ENCODE measurements around the gene PYGL.
"Not testable (repeated sequence)": the region's sequence is repeated elsewhere in the genome, so short reads cannot be mapped to it uniquely, and the experiment has no call there.

PYGL gene

GRCh38 chr14:50920482-50921230, 23.6 kb downstream of the PYGL start:
- Histone ChIP-seq H3K9ac (ENCODE audit: low read depth, low read length) (no peak overlapping the region), H3K4me3 (ENCODE audit: low read length) (no peak overlapping the region), H3K9me3 (ENCODE audit: insufficient read depth, low read depth, low read length) (no peaks in the 10 kb centered on the region), H3K4me1 (ENCODE audit: insufficient read depth, low read length) (peaks cover 3% of the 10 kb centered on the region; the same call in 1 of the 2 replicates), H3K27ac (ENCODE audit: low read length) (no peak overlapping the region), H3K27me3 (ENCODE audit: insufficient read depth, low read length) (no peaks in the 10 kb centered on the region), H3K36me3 (ENCODE audit: insufficient read depth, low read depth, low read length) (peaks cover 25% of the 10 kb centered on the region; the same call in 1 of the 2 replicates)

DNA sequence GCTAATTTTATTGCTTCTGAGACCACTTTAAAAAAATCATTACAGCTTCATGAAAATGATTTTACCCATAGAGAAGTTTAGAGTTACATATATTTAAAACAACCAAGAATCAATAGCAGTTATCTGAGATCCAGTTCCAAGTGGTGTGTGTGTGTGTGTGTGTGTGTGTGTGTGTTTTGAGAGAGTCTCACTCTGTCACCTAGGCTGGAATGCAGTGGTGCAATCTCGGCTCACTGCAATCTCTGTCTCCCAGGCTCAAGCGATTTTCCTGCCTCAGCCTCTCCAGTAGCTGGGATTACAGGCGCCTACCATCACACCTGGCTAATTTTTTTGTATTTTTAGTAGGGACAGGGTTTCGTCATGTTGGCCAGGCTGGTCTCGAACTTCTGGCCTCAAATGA, 24.8 kb downstream of the PYGL start:
- H3K27me3 ChIP-seq (ENCODE audit: insufficient read depth, low read length); H3K4me1 ChIP-seq (ENCODE audit: insufficient read depth, low read length); H3K27ac ChIP-seq (ENCODE audit: low read length); H3K9me3 ChIP-seq (ENCODE audit: insufficient read depth, low read depth, low read length); H3K4me3 ChIP-seq (ENCODE audit: low read length); H3K9ac ChIP-seq (ENCODE audit: low read depth, low read length): not testable (repeated sequence)
- peaks cover 33% of the 10 kb centered on the region; the same call in 1 of the 2 replicates for H3K36me3 ChIP-seq (ENCODE audit: insufficient read depth, low read depth, low read length)

DNA sequence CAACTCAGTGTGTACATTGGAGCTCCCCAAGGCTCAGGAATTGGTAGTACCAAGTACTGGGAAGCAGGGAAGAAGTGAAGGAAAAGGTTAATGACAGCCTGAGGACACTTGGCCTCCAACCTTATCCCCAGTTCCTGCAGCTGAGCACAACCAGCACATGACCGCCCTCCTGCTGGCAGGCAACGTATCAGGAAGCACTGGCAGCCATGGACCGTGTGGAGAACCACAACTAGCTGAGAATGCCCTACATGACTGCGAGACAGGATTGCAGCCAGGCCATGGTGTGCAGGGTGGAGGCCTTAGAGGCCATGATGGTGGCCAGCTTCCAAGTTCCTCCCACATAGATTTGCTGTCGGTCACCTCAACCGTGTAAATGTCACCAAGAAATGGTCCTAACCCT, 26.8 kb downstream of the PYGL start:
- Histone ChIP-seq H3K9ac (ENCODE audit: low read depth, low read length) (no peak overlapping the region), H3K27ac (ENCODE audit: low read length) (no peak overlapping the region), H3K9me3 (ENCODE audit: insufficient read depth, low read depth, low read length) (no peaks in the 10 kb centered on the region), H3K4me1 (ENCODE audit: insufficient read depth, low read length) (no peaks in the 10 kb centered on the region), H3K36me3 (ENCODE audit: insufficient read depth, low read depth, low read length) (peaks cover 35% of the 10 kb centered on the region; the same call in 1 of the 2 replicates), H3K27me3 (ENCODE audit: insufficient read depth, low read length) (no peaks in the 10 kb centered on the region), H3K4me3 (ENCODE audit: low read length) (no peak overlapping the region)

DNA sequence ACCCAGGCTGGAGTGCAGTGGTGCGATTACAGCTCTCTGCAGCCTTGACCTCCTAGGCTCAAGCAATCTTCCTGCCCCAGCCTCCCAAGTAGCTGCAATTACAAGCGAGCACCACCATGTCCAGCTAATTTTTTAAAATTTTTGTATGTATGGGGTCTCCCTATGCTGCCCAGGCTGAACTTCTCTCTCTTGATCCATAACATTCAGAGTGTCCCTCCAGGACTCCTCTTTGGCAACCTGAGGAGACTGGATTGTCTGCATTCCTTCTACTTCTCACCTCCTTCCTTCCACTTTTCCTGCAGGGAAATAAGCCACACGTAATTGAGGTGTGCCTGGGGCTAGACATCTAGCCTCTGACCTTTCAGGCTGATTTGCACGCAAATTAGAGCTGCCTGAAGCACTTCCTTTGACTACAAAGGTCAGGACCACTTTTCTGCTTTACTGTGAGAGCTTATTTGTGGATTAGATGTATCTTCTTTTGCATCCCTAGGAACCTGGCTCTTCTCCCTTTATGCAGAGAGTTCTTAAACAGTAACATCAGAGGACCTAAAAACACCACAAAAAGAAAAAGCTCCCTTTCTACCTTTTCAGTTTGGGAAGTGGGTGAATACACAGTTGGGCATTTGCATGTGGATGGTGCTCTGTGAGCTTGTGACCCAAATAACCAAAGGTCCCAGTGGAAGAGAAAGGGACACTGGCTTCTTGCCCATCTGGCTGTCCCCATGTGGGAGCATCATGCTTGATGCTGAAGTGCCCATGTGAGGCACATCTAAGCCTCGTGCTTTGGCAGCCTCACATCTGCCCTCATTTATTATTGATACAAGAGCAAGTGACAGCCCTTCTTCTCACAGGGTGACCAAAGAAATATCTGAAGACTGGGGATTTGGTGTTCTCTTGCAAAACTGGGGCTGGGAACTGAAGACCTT, 33.5 kb downstream of the PYGL start:
- no peak overlapping the region for H3K9ac ChIP-seq (ENCODE audit: low read depth, low read length)
- H3K27me3 ChIP-seq (ENCODE audit: insufficient read depth, low read length) = no peaks in the 10 kb centered on the region
- H3K4me1 ChIP-seq (ENCODE audit: insufficient read depth, low read length) = peaks cover 6% of the 10 kb centered on the region; the same call in 1 of the 2 replicates
- no peak overlapping the region for H3K27ac ChIP-seq (ENCODE audit: low read length)
- H3K36me3 ChIP-seq (ENCODE audit: insufficient read depth, low read depth, low read length) = peaks cover 64% of the 10 kb centered on the region
- no peaks in the 10 kb centered on the region for H3K9me3 ChIP-seq (ENCODE audit: insufficient read depth, low read depth, low read length)
- H3K4me3 ChIP-seq (ENCODE audit: low read length) = no peak overlapping the region

DNA sequence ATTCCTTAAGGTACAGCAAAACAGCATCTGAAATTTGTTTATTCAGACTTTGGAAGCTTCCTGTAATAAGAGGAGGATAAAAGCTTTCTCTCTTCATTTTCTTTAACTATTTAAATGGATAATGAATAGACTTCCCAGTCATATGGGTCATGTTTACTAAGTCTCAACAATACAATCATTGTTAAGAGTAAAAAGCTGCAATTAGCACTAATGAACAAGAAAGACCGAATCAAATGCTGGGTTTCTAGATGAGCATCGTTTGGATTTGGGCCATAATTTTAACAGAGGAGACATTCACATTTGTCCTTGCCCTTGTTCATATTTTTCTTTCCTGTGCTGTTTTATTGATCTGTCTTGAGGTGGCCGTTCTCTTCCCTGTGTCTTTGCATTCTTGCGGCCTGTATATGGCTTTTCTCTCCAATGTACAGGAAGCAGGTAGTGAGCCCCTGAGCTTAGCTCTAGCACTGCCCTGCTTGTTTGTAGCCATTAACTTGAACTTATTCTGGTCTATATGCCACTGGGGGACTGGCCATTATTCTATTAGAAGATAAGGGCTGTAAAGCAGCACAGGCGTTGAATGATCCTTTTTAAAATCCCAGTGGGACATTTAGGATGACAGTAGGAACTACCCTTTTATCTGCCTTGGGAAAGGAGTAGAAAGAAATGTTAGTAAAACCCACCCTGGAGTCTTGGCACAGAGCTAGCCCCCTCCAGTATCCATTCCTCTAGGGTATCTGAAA, 37.8 kb downstream of the PYGL start:
- H3K36me3 ChIP-seq (ENCODE audit: insufficient read depth, low read depth, low read length) = peaks cover 56% of the 10 kb centered on the region
- peaks cover 6% of the 10 kb centered on the region; the same call in 1 of the 2 replicates for H3K4me1 ChIP-seq (ENCODE audit: insufficient read depth, low read length)
- H3K27me3 ChIP-seq (ENCODE audit: insufficient read depth, low read length) = no peaks in the 10 kb centered on the region
- H3K9me3 ChIP-seq (ENCODE audit: insufficient read depth, low read depth, low read length) = no peaks in the 10 kb centered on the region; the same call in 1 of the 2 replicates
- no peak overlapping the region for H3K4me3 ChIP-seq (ENCODE audit: low read length)
- no peak overlapping the region for H3K9ac ChIP-seq (ENCODE audit: low read depth, low read length)
- no peak overlapping the region for H3K27ac ChIP-seq (ENCODE audit: low read length)

- no peak overlapping the region for H3K4me3 ChIP-seq (ENCODE audit: low read length)
- no peak overlapping the region for H3K9ac ChIP-seq (ENCODE audit: low read depth, low read length)
- H3K4me1 ChIP-seq (ENCODE audit: insufficient read depth, low read length) = no peaks in the 10 kb centered on the region
- no peaks in the 10 kb centered on the region for H3K27me3 ChIP-seq (ENCODE audit: insufficient read depth, low read length)
- no peaks in the 10 kb centered on the region; the same call in 1 of the 2 replicates for H3K9me3 ChIP-seq (ENCODE audit: insufficient read depth, low read depth, low read length)
- no peak overlapping the region for H3K27ac ChIP-seq (ENCODE audit: low read length)
- peaks cover 43% of the 10 kb centered on the region for H3K36me3 ChIP-seq (ENCODE audit: insufficient read depth, low read depth, low read length)
These were observed 39.6 kb downstream of the PYGL start for GRCh38 chr14:50904719-50905118.

- Histone ChIP-seq H3K27ac (ENCODE audit: low read length) (no peak overlapping the region), H3K4me1 (ENCODE audit: insufficient read depth, low read length) (peaks cover 20% of the 10 kb centered on the region), H3K9ac (ENCODE audit: low read depth, low read length) (no peak overlapping the region), H3K36me3 (ENCODE audit: insufficient read depth, low read depth, low read length) (peaks cover 20% of the 10 kb centered on the region), H3K27me3 (ENCODE audit: insufficient read depth, low read length) (no peaks in the 10 kb centered on the region), H3K9me3 (ENCODE audit: insufficient read depth, low read depth, low read length) (no peaks in the 10 kb centered on the region; the same call in 1 of the 2 replicates), H3K4me3 (ENCODE audit: low read length) (no peak overlapping the region)
These were observed 42.9 kb downstream of the PYGL start for GRCh38 chr14:50901361-50901760.

DNA sequence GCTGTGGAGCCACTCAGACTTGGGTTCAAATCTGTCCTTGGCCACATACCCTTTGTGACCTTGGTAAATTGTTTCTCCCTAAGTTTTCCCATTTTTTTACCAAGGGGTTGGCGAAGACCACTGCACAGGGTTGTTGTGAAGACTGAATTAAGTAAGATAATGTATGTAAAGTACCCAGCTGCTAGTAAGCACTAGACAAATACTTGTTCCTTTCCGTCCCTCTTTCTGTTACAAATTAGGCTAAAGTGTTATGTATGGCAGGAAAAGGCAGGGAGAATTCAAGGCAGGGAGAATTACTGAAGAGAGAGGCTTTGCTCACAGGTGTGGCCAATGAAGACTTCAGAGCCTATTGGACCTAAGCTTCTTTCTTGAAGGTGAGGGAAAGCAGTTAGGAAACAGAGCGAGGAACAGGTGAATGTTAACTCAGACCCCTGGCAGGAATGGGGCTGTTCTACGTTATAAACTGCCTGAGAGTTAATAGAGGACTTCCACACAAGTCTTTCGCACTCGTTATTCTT, 46.6 kb downstream of the PYGL start:
- Histone ChIP-seq H3K4me1 (ENCODE audit: insufficient read depth, low read length) (peaks cover 23% of the 10 kb centered on the region), H3K4me3 (ENCODE audit: low read length) (0 out of 2 replicates have a peak overlapping the region, but pooled peaks have one; percentile 1), H3K36me3 (ENCODE audit: insufficient read depth, low read depth, low read length) (no peaks in the 10 kb centered on the region), H3K27me3 (ENCODE audit: insufficient read depth, low read length) (no peaks in the 10 kb centered on the region), H3K9ac (ENCODE audit: low read depth, low read length) (peak overlapping the region; percentile 12; the same call in 1 of the 2 replicates), H3K9me3 (ENCODE audit: insufficient read depth, low read depth, low read length) (no peaks in the 10 kb centered on the region), H3K27ac (ENCODE audit: low read length) (peak overlapping the region; percentile 14)

GRCh38 chr14:50897005-50897404, 47.3 kb downstream of the PYGL start:
- not testable (repeated sequence) for H3K27me3 ChIP-seq (ENCODE audit: insufficient read depth, low read length); H3K9me3 ChIP-seq (ENCODE audit: insufficient read depth, low read depth, low read length); H3K27ac ChIP-seq (ENCODE audit: low read length); H3K36me3 ChIP-seq (ENCODE audit: insufficient read depth, low read depth, low read length); H3K4me3 ChIP-seq (ENCODE audit: low read length)
- Histone ChIP-seq H3K4me1 (ENCODE audit: insufficient read depth, low read length) (peaks cover 23% of the 10 kb centered on the region), H3K9ac (ENCODE audit: low read depth, low read length) (peak overlapping the region; percentile 43; the same call in 1 of the 2 replicates)

DNA sequence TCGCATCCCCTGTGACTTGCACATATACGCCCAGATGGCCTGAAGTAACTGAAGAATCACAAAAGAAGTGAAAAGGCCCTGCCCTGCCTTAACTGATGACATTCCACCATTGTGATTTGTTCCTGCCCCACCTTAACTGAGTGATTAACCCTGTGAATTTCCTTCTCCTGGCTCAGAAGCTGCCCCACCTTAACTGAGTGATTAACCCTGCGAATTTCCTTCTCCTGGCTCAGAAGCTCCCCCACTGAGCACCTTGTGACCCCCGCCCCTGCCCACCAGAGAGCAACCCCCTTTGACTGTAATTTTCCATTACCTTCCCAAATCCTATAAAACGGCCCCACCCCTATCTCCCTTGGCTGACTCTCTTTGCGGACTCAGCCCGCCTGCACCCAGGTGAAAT, 47.9 kb downstream of the PYGL start:
- not testable (repeated sequence) for H3K4me3 ChIP-seq (ENCODE audit: low read length); H3K27me3 ChIP-seq (ENCODE audit: insufficient read depth, low read length); H3K27ac ChIP-seq (ENCODE audit: low read length); H3K36me3 ChIP-seq (ENCODE audit: insufficient read depth, low read depth, low read length); H3K9me3 ChIP-seq (ENCODE audit: insufficient read depth, low read depth, low read length)
- Histone ChIP-seq H3K9ac (ENCODE audit: low read depth, low read length) (peak overlapping the region; percentile 43; the same call in 1 of the 2 replicates), H3K4me1 (ENCODE audit: insufficient read depth, low read length) (peaks cover 23% of the 10 kb centered on the region)

DNA sequence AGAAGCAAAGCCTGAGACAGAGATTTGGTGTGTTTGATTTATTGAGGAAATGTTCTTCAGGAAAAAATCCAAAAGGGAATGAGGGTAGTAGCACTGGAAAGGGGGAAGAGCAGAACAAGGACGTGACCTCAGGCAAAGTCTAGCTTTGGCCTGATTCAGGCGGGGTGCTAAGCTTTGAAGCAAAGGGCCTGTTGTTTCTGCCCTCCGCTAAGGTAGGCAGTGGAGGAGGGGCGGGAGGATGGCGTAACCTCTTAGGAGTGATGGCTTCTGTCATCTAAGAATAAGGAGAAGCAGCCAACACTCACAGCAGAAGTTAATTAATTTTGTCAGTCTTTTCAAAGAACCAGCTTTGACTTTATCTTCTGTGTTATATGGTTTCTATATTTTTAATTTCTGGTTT, 52.0 kb downstream of the PYGL start:
- no peaks in the 10 kb centered on the region for H3K9me3 ChIP-seq (ENCODE audit: insufficient read depth, low read depth, low read length)
- H3K4me1 ChIP-seq (ENCODE audit: insufficient read depth, low read length) = peaks cover 9% of the 10 kb centered on the region
- H3K9ac ChIP-seq (ENCODE audit: low read depth, low read length) = no peak overlapping the region
- no peak overlapping the region for H3K4me3 ChIP-seq (ENCODE audit: low read length)
- no peaks in the 10 kb centered on the region for H3K27me3 ChIP-seq (ENCODE audit: insufficient read depth, low read length)
- H3K27ac ChIP-seq (ENCODE audit: low read length) = no peak overlapping the region
- H3K36me3 ChIP-seq (ENCODE audit: insufficient read depth, low read depth, low read length) = no peaks in the 10 kb centered on the region
